ENCODE results near the gene NSMCE1. TPM values are rescaled to one million over a fixed set of nuclear protein-coding genes. Genes with fewer than 3 reads are reported as not detected.

Gene NSMCE1
- total RNA-seq, 1 donor from 2014 or later, result 21.0 TPM

DNA sequence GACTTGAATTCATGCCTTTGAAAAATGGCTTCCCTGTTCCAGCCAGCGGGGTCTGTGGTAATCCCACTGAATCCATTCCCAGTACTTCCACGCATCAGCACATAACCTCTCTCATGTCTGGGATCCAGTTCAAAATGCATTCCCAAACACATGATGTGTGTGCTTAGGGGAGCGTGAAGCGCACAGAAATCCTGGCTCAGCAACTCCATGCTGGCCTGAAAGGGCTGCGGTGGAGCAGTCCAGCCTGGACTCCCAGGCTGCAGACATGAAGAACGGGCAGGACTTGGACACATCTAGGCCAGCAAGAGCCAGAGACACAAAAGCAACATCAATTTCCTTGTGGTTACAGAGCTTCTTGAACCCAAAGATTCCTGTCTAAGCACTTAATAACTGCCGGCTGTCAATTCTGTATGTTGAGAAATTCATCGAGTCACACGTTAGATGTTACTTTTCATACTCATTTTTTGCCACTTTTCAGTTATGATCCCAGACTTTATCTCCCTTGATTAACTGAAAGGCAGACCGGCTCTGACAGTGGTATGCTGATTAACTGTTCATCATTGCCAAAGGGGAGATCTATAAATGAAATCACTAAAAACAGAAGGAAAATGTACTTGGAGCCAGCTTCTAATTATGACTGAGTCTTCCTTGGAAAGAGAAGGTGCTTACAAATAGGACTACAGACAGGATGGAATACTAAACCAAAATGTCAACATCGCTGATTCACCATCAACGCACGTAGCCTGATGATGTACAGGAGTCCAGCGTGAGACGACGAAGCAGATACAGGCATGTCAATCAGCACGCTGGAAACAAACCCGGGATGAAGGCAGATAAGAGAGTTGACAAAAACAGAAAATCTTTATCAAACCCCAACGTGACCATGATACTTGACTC lies 23.0 kb downstream of the NSMCE1 start:
- Mint-ChIP-seq H3K27ac (ENCODE audit: unreplicated experiment) (no peak overlapping the region), H3K27me3 (ENCODE audit: unreplicated experiment) (peaks cover 4% of the 10 kb centered on the region), H3K9me3 (ENCODE audit: unreplicated experiment) (no peaks in the 10 kb centered on the region), H3K4me1 (ENCODE audit: unreplicated experiment) (peaks cover 44% of the 10 kb centered on the region), H3K36me3 (ENCODE audit: low read depth, unreplicated experiment) (peaks cover 7% of the 10 kb centered on the region), H3K4me3 (ENCODE audit: unreplicated experiment) (no peak overlapping the region)
- no peak for TF ChIP-seq CTCF (IDR thresholded peaks at IDR 0.05; ENCODE audit: unreplicated experiment)
- no peak for DNase-seq (ENCODE audit: low spot score)

GRCh38 chr16:27244363-27244755 lies 24.2 kb downstream of the NSMCE1 start:
- Mint-ChIP-seq H3K9me3 (ENCODE audit: unreplicated experiment) (no peaks in the 10 kb centered on the region), H3K27ac (ENCODE audit: unreplicated experiment) (peak overlapping the region; percentile 77), H3K27me3 (ENCODE audit: unreplicated experiment) (peaks cover 4% of the 10 kb centered on the region), H3K36me3 (ENCODE audit: low read depth, unreplicated experiment) (peaks cover 7% of the 10 kb centered on the region), H3K4me1 (ENCODE audit: unreplicated experiment) (peaks cover 43% of the 10 kb centered on the region), H3K4me3 (ENCODE audit: unreplicated experiment) (no peak overlapping the region)
- DNase-seq (ENCODE audit: low spot score), result no peak
- no peak for TF ChIP-seq CTCF (IDR thresholded peaks at IDR 0.05; ENCODE audit: unreplicated experiment)

DNA sequence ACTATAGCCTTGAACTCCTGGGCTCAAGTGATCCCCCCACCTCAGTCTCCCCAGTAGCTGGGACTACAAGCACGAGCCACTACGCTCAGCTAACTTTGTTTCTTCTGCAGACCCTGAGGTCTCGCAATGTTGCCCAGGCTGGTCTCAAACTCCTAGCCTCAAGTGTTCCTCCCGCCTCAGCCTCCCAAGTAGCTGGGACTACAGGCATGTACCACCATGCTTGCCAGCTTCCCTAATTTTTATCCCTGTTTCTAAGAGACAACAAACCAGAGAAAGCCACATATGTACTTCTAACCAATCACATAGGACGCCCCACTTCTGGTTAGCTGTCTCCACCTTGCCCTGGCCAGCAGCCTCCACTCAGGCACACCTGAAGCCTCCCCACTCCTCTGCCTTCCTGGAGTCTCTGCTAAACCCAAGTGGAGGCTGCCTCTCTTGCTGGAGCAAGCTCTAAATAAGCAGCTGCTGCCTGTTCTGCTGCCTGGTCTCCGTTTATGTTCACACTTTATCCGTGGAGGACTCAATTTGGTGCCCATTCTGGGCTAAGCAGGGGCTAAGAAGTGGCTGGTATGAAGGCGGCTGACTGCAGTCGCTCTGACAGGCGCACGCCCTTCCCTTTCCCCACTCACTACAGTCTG lies 24.7 kb downstream of the NSMCE1 start:
- H3K4me3 Mint-ChIP-seq (ENCODE audit: unreplicated experiment), result no peak overlapping the region
- peaks cover 43% of the 10 kb centered on the region for H3K4me1 Mint-ChIP-seq (ENCODE audit: unreplicated experiment)
- peak overlapping the region; percentile 77 for H3K27ac Mint-ChIP-seq (ENCODE audit: unreplicated experiment)
- no peak for TF ChIP-seq CTCF (IDR thresholded peaks at IDR 0.05; ENCODE audit: unreplicated experiment)
- H3K36me3 Mint-ChIP-seq (ENCODE audit: low read depth, unreplicated experiment), result peaks cover 7% of the 10 kb centered on the region
- DNase-seq (ENCODE audit: low spot score), result no peak
- H3K9me3 Mint-ChIP-seq (ENCODE audit: unreplicated experiment), result no peaks in the 10 kb centered on the region
- H3K27me3 Mint-ChIP-seq (ENCODE audit: unreplicated experiment), result peaks cover 4% of the 10 kb centered on the region

GRCh38 chr16:27242868-27243590 lies 25.5 kb downstream of the NSMCE1 start:
- Mint-ChIP-seq H3K27me3 (ENCODE audit: unreplicated experiment) (peaks cover 8% of the 10 kb centered on the region), H3K4me1 (ENCODE audit: unreplicated experiment) (peaks cover 46% of the 10 kb centered on the region), H3K9me3 (ENCODE audit: unreplicated experiment) (no peaks in the 10 kb centered on the region), H3K27ac (ENCODE audit: unreplicated experiment) (peak overlapping the region; percentile 72), H3K4me3 (ENCODE audit: unreplicated experiment) (no peak overlapping the region), H3K36me3 (ENCODE audit: low read depth, unreplicated experiment) (peaks cover 7% of the 10 kb centered on the region)
- peak; percentile 39 for DNase-seq (ENCODE audit: low spot score)
- TF ChIP-seq CTCF (IDR thresholded peaks at IDR 0.05; ENCODE audit: unreplicated experiment), result no peak
